SKM-1 (cell line): ENCODE measurements around the gene COL23A1.

Experiments used
- DNase-seq: peaks from one replicate; lab custom pipeline; 2025; ENCODE audit not compliant: unreplicated experiment; lab: John Stamatoyannopoulos, UW

COL23A1 gene

GRCh38 chr5:178478370-178478769, 111.8 kb downstream of the COL23A1 start:
- no peak for DNase-seq

GRCh38 chr5:178477802-178478201, 112.4 kb downstream of the COL23A1 start:
- DNase-seq: no peak

- DNase-seq: peak; percentile 95
These were observed 113.0 kb downstream of the COL23A1 start for GRCh38 chr5:178476972-178477754.

GRCh38 chr5:178476531-178476930, 113.7 kb downstream of the COL23A1 start:
- no peak for DNase-seq

GRCh38 chr5:178475422-178475821, 114.8 kb downstream of the COL23A1 start:
- DNase-seq: no peak

GRCh38 chr5:178474562-178475184, 115.5 kb downstream of the COL23A1 start:
- DNase-seq: no peak

GRCh38 chr5:178473854-178474253, 116.3 kb downstream of the COL23A1 start:
- DNase-seq: peak; percentile 15

GRCh38 chr5:178472138-178472537, 118.1 kb downstream of the COL23A1 start:
- no peak for DNase-seq

GRCh38 chr5:178471711-178472110, 118.5 kb downstream of the COL23A1 start:
- no peak for DNase-seq

- no peak for DNase-seq
These were observed 119.5 kb downstream of the COL23A1 start for GRCh38 chr5:178470760-178471025.

- DNase-seq: no peak
These were observed 120.0 kb downstream of the COL23A1 start for GRCh38 chr5:178469975-178470759.

- DNase-seq: no peak
These were observed 120.9 kb downstream of the COL23A1 start for GRCh38 chr5:178469011-178469974.

- DNase-seq: no peak
These were observed 122.0 kb downstream of the COL23A1 start for GRCh38 chr5:178468196-178468685.

GRCh38 chr5:178467568-178468195, 122.5 kb downstream of the COL23A1 start:
- peak; percentile 81 for DNase-seq

GRCh38 chr5:178467205-178467567, 123.0 kb downstream of the COL23A1 start:
- DNase-seq: no peak

- no peak for DNase-seq
These were observed 123.9 kb downstream of the COL23A1 start for GRCh38 chr5:178466342-178466741.

GRCh38 chr5:178465861-178466288, 124.3 kb downstream of the COL23A1 start:
- no peak for DNase-seq

GRCh38 chr5:178465228-178465860, 124.8 kb downstream of the COL23A1 start:
- no peak for DNase-seq

GRCh38 chr5:178464431-178465048, 125.7 kb downstream of the COL23A1 start:
- DNase-seq: peak; percentile 16
